H1 (cell line): ENCODE data around the gene FTCDNL1.

ENCODE experiments used
- BCL11A ChIP-seq, 2 experiments: IDR thresholded peaks; one replicate each; pipeline ENCODE4 v1.6.1; 2011; ENCODE audit warnings: low read depth in 2 of 2, low read length in 2 of 2, mild to moderate bottlenecking in 2 of 2
- EZH2 ChIP-seq: fragments of 200-600 bp; sonication (generic); IDR thresholded peaks from 2 replicates; pipeline ENCODE4 v1.7.1; 2012; ENCODE audit warnings: low read depth, mild to moderate bottlenecking, moderate library complexity, low read length, inconsistent platforms; ENCODE audit not compliant: severe bottlenecking
- TF ChIP-seq, protein P1 (sequence below), 3 experiments: IDR thresholded peaks; 1 replicate in 2 of 3; 2 replicates in 1 of 3; pipeline versions ENCODE4 v1.5.1 to v1.6.1; 2011; ENCODE audit warnings: low read length in 3 of 3, mild to moderate bottlenecking in 3 of 3, inconsistent platforms in 2 of 3, low read depth in 1 of 3, moderate library complexity in 1 of 3; ENCODE audit not compliant: insufficient read depth in 1 of 3; ENCODE audit errors: control extremely low read depth in 1 of 3

DNA sequence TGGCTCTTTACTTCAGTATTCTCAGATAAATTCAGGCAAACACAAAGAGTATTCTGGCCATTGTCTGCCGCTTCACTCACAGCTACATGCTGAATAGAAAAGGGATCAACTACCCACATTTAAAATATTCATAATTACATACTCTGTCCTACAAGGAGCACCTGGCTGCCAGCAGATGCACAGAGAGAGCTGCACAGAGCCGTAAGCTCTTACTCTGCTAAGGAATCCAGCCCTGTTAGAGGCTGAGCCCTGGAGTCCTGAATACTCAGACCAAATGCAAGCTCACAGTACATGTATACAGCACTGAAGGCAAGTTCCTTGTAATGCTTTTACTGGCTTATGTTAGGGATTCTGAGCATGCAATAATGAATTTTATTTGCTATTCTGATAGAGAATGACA, 80.3 kb downstream of the FTCDNL1 start:
- TF ChIP-seq, protein P1, sequence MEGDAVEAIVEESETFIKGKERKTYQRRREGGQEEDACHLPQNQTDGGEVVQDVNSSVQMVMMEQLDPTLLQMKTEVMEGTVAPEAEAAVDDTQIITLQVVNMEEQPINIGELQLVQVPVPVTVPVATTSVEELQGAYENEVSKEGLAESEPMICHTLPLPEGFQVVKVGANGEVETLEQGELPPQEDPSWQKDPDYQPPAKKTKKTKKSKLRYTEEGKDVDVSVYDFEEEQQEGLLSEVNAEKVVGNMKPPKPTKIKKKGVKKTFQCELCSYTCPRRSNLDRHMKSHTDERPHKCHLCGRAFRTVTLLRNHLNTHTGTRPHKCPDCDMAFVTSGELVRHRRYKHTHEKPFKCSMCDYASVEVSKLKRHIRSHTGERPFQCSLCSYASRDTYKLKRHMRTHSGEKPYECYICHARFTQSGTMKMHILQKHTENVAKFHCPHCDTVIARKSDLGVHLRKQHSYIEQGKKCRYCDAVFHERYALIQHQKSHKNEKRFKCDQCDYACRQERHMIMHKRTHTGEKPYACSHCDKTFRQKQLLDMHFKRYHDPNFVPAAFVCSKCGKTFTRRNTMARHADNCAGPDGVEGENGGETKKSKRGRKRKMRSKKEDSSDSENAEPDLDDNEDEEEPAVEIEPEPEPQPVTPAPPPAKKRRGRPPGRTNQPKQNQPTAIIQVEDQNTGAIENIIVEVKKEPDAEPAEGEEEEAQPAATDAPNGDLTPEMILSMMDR (IDR thresholded peaks at IDR 0.05; ENCODE audit: control extremely low read depth in 1 of 3, insufficient read depth in 1 of 3, low read depth in 1 of 3, low read length in 3 of 3) = no peak
- TF ChIP-seq BCL11A (IDR thresholded peaks at IDR 0.05; ENCODE audit: low read depth in 2 of 2, low read length in 2 of 2) = no peak
- TF ChIP-seq EZH2 = no peak
